ENCODE data around the gene ANO5. TPM values are rescaled to one million over a fixed set of nuclear protein-coding genes. Genes with fewer than 3 reads are reported as not detected.

Gene ANO5
- total RNA-seq, 1 donor from 2014 or later = 1.6 TPM

DNA sequence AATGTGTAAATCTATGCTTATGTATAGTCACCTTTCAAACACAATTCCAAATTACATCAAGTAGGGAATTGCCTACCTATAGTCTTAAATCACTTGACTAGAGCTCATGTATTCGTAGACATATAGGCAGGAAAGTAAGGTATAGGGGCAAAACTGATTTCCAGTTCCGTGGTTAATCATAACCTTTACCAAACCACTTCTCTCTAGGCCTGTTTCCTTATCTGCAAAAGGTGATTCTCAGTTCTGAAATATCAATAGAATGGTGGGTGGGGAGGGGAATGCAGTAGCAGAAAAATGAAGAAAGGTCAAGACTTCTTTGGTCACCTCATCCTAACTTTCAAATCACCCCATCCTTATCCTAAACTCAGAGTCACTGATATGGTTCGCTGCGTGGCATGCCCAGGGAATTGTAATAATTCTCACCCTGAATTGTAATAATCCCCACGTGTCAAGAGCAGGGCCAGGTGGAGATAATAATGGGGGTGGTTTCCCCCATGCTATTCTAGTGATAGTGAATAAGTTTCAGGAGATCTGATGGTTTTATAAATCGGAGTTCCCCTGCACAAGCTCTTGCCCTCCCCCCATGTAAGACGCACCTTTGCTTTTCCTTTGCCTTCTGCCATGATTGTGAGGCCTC lies 1.9 kb upstream of the ANO5 start:
- TF ChIP-seq, protein P1, sequence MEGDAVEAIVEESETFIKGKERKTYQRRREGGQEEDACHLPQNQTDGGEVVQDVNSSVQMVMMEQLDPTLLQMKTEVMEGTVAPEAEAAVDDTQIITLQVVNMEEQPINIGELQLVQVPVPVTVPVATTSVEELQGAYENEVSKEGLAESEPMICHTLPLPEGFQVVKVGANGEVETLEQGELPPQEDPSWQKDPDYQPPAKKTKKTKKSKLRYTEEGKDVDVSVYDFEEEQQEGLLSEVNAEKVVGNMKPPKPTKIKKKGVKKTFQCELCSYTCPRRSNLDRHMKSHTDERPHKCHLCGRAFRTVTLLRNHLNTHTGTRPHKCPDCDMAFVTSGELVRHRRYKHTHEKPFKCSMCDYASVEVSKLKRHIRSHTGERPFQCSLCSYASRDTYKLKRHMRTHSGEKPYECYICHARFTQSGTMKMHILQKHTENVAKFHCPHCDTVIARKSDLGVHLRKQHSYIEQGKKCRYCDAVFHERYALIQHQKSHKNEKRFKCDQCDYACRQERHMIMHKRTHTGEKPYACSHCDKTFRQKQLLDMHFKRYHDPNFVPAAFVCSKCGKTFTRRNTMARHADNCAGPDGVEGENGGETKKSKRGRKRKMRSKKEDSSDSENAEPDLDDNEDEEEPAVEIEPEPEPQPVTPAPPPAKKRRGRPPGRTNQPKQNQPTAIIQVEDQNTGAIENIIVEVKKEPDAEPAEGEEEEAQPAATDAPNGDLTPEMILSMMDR (conservative IDR thresholded peaks at IDR 0.05; ENCODE audit: low read depth, low read length) = no peak
- no peak for DNase-seq (ENCODE audit: low read depth)
- no peak overlapping the region for H3K4me3 ChIP-seq (ENCODE audit: low read depth, low read length)

DNA sequence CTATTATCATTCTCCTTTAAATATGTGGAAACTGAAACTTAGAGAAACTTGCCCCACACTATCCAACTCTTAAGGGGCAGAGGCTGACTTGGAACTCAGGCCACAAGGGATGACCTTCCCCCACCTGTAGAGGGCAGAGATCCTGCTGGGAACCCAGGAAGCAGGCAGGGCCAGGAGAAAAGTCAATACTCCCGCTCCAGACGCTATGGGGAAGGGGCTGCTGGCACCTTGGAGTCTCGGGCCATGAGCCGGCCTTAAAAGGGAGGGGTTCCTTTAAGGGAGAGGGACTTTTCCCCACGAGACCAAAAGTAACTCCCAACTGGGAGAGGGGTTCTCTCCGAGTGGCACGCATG lies 620 bp upstream of the ANO5 start:
- H3K4me3 ChIP-seq (ENCODE audit: low read depth, low read length) = peak overlapping the region; percentile 65
- DNase-seq (ENCODE audit: low read depth) = no peak
- TF ChIP-seq, protein P1 (conservative IDR thresholded peaks at IDR 0.05; ENCODE audit: low read depth, low read length) = peak; percentile 53

DNA sequence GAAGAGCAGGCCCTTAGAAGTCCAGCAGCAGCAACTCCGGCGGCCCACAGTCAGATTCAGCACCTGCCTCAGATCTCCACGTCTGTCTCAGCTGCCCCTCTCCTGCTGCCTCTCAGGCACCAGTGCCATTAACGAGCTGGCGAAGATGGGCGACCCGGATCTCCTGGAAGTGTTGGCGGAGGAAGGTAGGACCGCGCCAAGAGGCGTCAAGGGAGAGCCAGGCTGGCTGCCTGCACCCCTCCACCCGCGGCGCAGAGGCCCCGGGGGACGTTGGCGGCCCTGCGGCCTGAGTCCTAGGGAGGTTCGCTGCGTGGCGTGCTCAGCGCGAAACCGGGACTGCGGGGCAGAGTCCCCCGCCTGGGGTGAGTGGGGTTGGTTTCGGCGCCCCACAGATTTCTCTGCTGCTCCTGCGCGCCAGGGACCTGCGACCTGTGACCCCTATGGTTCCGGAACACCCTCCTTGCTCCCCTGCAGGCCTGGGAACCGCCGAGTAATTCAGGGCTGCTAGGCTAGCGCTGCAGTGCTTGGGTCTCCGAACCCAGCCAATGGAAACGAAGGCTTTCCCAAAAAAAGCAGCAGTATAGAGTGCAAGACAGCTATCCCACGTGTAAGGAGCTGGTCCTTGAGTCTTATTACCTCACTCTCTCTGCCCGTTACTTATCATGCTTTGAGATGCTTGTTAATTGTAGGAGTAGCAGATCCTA lies 615 bp downstream of the ANO5 start:
- H3K4me3 ChIP-seq (ENCODE audit: low read depth, low read length) = peak overlapping the region; percentile 65
- TF ChIP-seq, protein P1 (conservative IDR thresholded peaks at IDR 0.05; ENCODE audit: low read depth, low read length) = no peak
- DNase-seq (ENCODE audit: low read depth) = no peak

DNA sequence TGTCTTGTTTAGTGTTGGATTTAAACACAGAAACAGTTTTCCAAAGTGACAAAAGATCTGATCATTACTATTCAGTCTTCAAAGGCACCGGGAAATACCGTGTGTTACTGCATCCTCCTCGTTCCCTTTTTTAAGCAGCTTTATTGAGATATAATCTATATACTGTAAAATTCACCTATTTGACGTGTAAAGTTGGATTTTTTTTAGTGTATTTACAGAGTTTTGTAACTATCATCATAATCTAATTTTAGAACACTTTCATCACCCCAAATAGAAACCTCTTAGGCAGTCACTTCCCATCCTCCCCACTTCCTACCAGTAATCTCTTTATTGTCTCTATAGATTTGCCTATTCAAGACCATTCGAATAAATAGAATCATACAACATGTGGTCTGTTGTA lies 1.4 kb downstream of the ANO5 start:
- no peak for DNase-seq (ENCODE audit: low read depth)
- TF ChIP-seq, protein P1 (conservative IDR thresholded peaks at IDR 0.05; ENCODE audit: low read depth, low read length) = no peak
- peak overlapping the region; percentile 65 for H3K4me3 ChIP-seq (ENCODE audit: low read depth, low read length)

DNA sequence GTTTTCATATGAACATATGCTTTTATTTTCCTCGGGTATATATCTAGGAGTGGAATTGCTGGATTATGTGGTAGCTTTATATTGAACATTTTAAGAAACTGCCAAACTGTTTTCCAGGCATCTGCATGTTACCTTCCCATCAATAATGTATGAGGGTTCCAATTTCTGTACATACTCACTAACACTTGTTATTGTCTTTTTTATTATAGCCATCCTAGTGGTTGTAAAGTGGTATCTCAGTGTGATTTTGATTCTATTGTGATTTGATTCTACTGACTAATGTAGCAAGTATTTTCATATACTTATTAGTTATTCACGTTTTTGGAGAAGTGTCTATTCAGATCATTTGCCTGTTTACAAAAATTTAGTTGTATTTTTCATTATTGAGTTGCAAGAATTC lies 2.0 kb downstream of the ANO5 start:
- DNase-seq (ENCODE audit: low read depth) = no peak
- no peak overlapping the region for H3K4me3 ChIP-seq (ENCODE audit: low read depth, low read length)
- TF ChIP-seq, protein P1 (conservative IDR thresholded peaks at IDR 0.05; ENCODE audit: low read depth, low read length) = no peak

DNA sequence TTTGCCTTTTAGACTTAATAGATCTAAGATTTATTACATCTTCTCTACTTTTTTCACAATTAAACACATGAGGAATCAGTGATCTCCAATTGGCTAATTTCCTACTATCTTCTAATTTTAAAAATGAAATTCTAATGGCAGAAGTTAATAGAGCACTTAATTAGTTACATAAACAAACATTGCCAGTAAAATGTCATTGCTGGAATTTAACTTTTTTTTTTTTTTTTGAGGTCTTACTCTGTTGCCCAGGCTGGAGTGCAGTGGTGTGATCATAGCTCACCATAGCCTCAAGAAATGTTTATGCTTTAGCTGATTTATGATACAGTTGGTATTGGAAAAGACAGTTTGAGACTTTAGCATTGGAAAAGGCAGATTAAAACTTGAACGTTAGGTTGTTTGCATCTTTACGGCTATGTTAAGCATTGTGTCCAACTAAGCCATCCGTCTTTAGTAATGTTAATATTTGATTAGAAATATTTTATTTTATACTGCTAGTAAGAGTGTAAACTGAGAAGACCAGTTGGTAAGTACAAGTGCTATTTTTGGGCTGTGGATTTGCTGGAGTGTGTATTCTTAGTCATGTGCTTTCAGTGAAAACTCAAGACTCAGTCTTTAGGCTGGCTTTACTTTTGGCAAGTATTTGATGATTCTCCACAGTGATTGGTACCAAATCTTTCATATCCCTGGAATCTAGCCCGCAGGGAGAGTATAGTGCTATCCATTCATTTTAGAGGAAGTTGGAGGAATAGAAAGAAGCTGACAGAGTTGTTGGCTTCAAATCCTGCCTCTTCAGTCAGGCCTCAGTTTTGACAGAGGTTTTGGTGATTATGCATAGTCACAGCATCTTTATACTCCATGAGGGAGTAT lies 4.5 kb downstream of the ANO5 start:
- no peak for DNase-seq (ENCODE audit: low read depth)
- H3K4me3 ChIP-seq (ENCODE audit: low read depth, low read length) = no peak overlapping the region
- TF ChIP-seq, protein P1 (conservative IDR thresholded peaks at IDR 0.05; ENCODE audit: low read depth, low read length) = no peak
